ENCODE results near the gene KCNAB2.

DNA sequence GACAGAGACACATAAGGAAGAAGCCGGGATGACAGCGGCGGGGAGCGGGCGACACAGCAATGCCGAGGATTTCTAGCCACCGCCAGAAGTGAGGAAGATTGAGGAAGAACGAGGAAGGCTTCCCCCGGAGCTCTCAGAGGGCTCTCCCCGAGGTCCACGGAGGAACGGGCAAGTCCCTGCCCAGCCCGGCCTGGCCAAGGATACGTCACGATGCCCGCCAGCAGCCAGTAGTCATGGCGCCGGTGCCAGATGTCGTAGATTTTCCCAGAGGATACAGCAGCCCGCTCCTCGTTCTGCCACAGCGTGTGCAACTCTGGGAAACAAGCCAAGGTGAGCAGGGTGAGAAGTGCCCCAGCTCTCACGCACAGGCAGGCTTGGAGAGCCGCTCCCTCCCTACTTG, 65.9 kb downstream of the KCNAB2 start:
- no peak for TF ChIP-seq POLR2A (IDR thresholded peaks at IDR 0.05; ENCODE audit: low read depth, low read length)
- TF ChIP-seq POLR2AphosphoS5 (IDR thresholded peaks at IDR 0.05; ENCODE audit: low read depth, low read length): no peak

Data from GM12892 (cell line).